ENCODE data around the gene ANAPC5.
"Not testable (repeated sequence)": the region's sequence is repeated elsewhere in the genome, so short reads cannot be mapped to it uniquely, and the experiment has no call there.

The ANAPC5 gene

DNA sequence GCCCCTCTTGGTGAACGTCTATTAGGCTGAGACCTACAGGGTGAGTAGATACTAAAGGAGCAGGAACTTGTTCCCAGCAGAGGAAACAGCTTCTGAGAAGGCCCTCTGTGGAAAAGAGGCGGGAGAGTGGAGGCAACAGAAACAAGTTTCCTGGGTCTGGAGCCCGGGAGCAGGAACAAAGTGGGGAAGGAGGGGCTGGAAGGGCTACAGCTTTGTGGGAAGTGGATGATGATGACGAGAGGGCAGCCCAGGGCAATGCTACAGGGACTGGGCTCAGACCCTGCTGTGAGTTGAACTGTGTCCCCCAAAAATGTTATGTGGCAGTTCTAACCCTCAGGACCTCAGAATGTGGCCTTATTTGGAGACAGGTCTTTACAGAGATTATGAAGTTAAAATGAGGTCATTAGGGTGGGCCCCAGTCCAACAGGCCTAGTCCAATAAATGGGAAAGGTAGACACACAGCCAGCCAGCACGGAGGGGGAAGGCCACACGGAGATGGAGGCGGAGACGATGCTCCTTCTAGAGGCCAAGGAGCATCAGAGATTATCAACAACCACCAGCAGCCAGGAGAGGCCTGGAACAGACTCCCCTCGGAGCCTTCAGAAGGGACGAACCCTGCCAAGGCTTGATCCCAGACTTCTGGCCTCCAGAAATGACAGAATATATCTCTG lies 70.0 kb downstream of the ANAPC5 start:
- no peak for DNase-seq (ENCODE audit: extremely low read depth, low read depth)
- TF ChIP-seq, protein P1, sequence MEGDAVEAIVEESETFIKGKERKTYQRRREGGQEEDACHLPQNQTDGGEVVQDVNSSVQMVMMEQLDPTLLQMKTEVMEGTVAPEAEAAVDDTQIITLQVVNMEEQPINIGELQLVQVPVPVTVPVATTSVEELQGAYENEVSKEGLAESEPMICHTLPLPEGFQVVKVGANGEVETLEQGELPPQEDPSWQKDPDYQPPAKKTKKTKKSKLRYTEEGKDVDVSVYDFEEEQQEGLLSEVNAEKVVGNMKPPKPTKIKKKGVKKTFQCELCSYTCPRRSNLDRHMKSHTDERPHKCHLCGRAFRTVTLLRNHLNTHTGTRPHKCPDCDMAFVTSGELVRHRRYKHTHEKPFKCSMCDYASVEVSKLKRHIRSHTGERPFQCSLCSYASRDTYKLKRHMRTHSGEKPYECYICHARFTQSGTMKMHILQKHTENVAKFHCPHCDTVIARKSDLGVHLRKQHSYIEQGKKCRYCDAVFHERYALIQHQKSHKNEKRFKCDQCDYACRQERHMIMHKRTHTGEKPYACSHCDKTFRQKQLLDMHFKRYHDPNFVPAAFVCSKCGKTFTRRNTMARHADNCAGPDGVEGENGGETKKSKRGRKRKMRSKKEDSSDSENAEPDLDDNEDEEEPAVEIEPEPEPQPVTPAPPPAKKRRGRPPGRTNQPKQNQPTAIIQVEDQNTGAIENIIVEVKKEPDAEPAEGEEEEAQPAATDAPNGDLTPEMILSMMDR (IDR thresholded peaks at IDR 0.05; ENCODE audit: low read depth, low read length): no peak

DNA sequence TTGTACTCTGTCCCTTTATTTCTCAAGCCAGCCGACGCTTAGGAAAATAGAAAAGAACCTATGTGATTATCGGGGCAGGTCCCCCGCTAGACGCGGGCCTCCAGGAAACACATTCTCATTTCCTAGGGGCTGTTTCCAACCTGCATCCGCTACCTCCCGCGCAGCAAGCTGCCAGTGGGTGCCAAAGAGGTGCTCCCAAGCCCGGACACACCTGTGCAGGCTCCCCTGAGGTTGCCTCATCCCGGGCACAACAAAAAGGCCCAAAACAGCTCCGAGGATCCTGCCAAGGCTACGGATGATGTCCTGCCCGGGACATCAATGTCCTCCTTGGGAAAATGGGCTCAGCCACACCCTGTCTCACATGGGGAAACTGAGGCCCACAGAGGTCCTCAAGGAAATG lies 71.1 kb downstream of the ANAPC5 start:
- not testable (repeated sequence) for DNase-seq (ENCODE audit: extremely low read depth, low read depth)

GRCh38 chr12:121280531-121280930 lies 71.7 kb downstream of the ANAPC5 start:
- not testable (repeated sequence) for DNase-seq (ENCODE audit: extremely low read depth, low read depth)

- TF ChIP-seq, protein P1 (IDR thresholded peaks at IDR 0.05; ENCODE audit: low read depth, low read length): no peak
- DNase-seq (ENCODE audit: extremely low read depth, low read depth): no peak
These were observed 72.7 kb downstream of the ANAPC5 start for GRCh38 chr12:121279507-121279915.

- TF ChIP-seq, protein P1 (IDR thresholded peaks at IDR 0.05; ENCODE audit: low read depth, low read length): no peak
- DNase-seq (ENCODE audit: extremely low read depth, low read depth): no peak
These were observed 73.2 kb downstream of the ANAPC5 start for GRCh38 chr12:121279071-121279375.

GRCh38 chr12:121278169-121279070 lies 73.8 kb downstream of the ANAPC5 start:
- no peak for DNase-seq (ENCODE audit: extremely low read depth, low read depth)
- TF ChIP-seq, protein P1 (IDR thresholded peaks at IDR 0.05; ENCODE audit: low read depth, low read length): no peak

GRCh38 chr12:121277374-121277759 lies 74.8 kb downstream of the ANAPC5 start:
- TF ChIP-seq, protein P1 (IDR thresholded peaks at IDR 0.05; ENCODE audit: low read depth, low read length): no peak
- no peak for DNase-seq (ENCODE audit: extremely low read depth, low read depth)

DNA sequence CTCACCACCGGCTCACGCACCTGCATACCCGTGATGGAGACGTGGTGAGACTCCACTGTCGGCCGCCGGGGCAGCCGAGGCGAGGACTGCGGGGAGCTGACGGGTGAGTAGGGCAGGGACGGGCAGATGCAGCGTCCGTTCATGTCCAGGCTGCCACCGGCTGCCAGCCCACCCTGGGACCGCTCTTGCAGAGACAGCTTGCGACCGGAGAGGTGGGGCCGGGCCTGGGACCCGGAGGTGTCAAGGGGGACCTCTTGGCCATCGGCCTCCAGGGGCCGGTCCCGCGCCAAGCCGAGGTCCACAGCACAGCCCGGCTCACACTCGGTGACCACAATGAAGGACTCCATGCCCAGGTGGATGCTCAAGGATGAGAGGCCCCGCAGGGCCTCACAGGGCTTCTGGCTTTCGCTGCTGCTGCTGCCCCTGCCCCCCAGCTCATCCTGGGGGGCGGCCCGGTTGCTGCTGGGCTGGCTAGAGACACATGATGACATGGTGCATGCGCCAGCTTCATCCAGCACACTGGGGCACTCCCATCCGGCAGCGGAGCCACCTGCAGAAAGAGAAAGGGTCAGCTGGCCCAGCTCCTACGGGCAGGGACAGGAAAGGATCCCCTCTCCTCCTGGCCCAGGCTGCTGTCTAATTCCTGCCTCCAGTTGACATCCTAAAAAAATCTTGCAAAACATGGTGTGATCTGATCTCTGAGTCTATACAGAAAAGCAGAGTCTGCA lies 78.0 kb downstream of the ANAPC5 start:
- TF ChIP-seq, protein P1 (IDR thresholded peaks at IDR 0.05; ENCODE audit: low read depth, low read length): no peak
- DNase-seq (ENCODE audit: extremely low read depth, low read depth): no peak

Measured in AG09319 (cell line).